Measurements from ENCODE around the gene ALKBH5. TPM values are rescaled to one million over a fixed set of nuclear protein-coding genes. Genes with fewer than 3 reads are reported as not detected.

The ALKBH5 gene
- total and polyA plus RNA-seq, 2 of the 8 experiments (the other 6 are each of a cell fraction or from before 2014, with no cell fraction given) = 63.7 to 86.4 TPM

DNA sequence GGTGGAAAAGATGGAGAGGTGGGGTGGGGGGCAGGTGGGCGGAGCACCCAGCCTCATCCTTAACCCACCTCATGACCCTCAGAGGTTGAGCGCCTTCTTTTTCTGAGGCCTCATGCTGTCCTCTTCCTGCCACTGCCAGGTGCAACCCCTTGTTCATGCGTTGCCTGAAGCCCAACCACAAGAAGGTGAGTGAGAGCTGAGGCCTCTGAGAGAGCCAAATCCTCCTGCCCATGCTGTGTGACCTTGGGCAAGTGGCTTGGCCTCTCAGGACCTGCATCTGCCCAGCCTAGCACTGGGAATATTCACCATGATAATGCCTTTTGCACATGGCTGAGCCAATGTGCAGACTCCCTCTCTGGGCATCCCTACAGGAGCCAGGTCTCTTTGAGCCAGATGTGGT, 43.0 kb upstream of the ALKBH5 start:
- no peak overlapping the region for H3K9ac ChIP-seq (replicated peaks in 1 of 4; ENCODE audit: extremely low read depth in 1 of 4, low read depth in 3 of 4, low read length in 3 of 4)
- no peaks in the 10 kb centered on the region for H3K36me3 ChIP-seq (ENCODE audit: control insufficient read depth in 2 of 4, insufficient read depth in 4 of 4, low read length in 3 of 4)
- H4K5ac ChIP-seq (ENCODE audit: insufficient read length, low read depth, low read length) = no peak overlapping the region
- no peaks in the 10 kb centered on the region; a peak in 2 of 7 replicates for H3K27me3 ChIP-seq (replicated peaks in 1 of 4; ENCODE audit: control insufficient read depth in 3 of 4, extremely low read depth in 1 of 4, insufficient read depth in 3 of 4, low read length in 3 of 4)
- H4K91ac ChIP-seq (replicated peaks; ENCODE audit: insufficient read length, low read length) = no peak overlapping the region
- no peak overlapping the region for H3K18ac ChIP-seq (ENCODE audit: extremely low read depth, low read length)
- H2BK120ac ChIP-seq (replicated peaks; ENCODE audit: low read depth, low read length) = no peak overlapping the region
- no peak overlapping the region for H2AK5ac ChIP-seq (ENCODE audit: low read depth, low read length)
- no peak for DNase-seq (ENCODE audit: low read depth in 1 of 2, low spot score in 2 of 2)
- H3K4me3 ChIP-seq (ENCODE audit: extremely low read depth in 1 of 4, insufficient read depth in 2 of 4, low read depth in 3 of 4, low read length in 4 of 4) = no peak overlapping the region
- H3K9me3 ChIP-seq (ENCODE audit: insufficient read depth in 2 of 2, low read depth in 1 of 2, low read length in 1 of 2) = no peaks in the 10 kb centered on the region
- no peak overlapping the region; the same call in 1 of the 2 replicates for H2BK15ac ChIP-seq (ENCODE audit: low read length)
- WGBS, 2 experiments (ENCODE audit: extremely low coverage in 1 of 2, insufficient coverage in 1 of 2, insufficient read length in 1 of 2, insufficient replicate concordance in 2 of 2, low coverage in 1 of 2, low lambda C conversion rate in 2 of 2, missing lambda C conversion rate in 1 of 2) = 94% methylated on average over 3 of the region's 3 CpGs; no CpG with 5 or more reads in 1 of the 2 experiments
- ChIA-PET POLR2A (ENCODE audit: partially characterized antibody) (interaction anchor here (0.5 kb wide), 1 partner anchor 103 kb away, joined by 3 read pairs; no protein-coding TSS in a partner anchor), CTCF (ENCODE audit: partially characterized antibody) (interaction anchor here (0.8 to 10.9 kb wide), 25 partner anchors 10 to 213 kb away, joined by 3 to 141 read pairs (median 7); partner anchors contain the start of gene ALKBH5)
- no peak overlapping the region for H3K56ac ChIP-seq (replicated peaks; ENCODE audit: insufficient read length, low read depth, low read length)
- H3K4ac ChIP-seq (replicated peaks; ENCODE audit: insufficient read length, low read depth, low read length) = no peak overlapping the region
- no peak overlapping the region for H2BK12ac ChIP-seq (ENCODE audit: low read depth, low read length)
- H3K23ac ChIP-seq (ENCODE audit: insufficient read length) = no peak overlapping the region
- H3K79me1 ChIP-seq (ENCODE audit: low read depth, low read length) = no peaks in the 10 kb centered on the region
- FAIRE-seq = no peak
- H3K14ac ChIP-seq (ENCODE audit: insufficient read length) = no peak overlapping the region
- no peak overlapping the region for H2BK5ac ChIP-seq (ENCODE audit: low read depth, low read length)
- no peak overlapping the region for H3K27ac ChIP-seq (ENCODE audit: low read depth, low read length)
- H2BK20ac ChIP-seq (ENCODE audit: low read length) = no peak overlapping the region
- no peak overlapping the region for H2AFZ ChIP-seq (ENCODE audit: low read length)
- peaks cover 0 to 2% of the 10 kb centered on the region in 2 experiments for H4K20me1 ChIP-seq (replicated peaks in 1 of 2; ENCODE audit: control insufficient read depth in 1 of 2, insufficient read depth in 2 of 2, low read length in 2 of 2)
- H3K79me2 ChIP-seq (ENCODE audit: control insufficient read depth in 1 of 2, insufficient read depth in 2 of 2, low read length in 2 of 2) = no peaks in the 10 kb centered on the region
- no peaks in the 10 kb centered on the region for H3K23me2 ChIP-seq (ENCODE audit: low read depth, low read length)
- H3K4me2 ChIP-seq (ENCODE audit: insufficient read depth in 1 of 2, low read depth in 2 of 2, low read length in 2 of 2) = no peak overlapping the region
- peaks cover 0 to 16% (median 6%) of the 10 kb centered on the region in 4 experiments; a peak in 5 of 7 replicates for H3K4me1 ChIP-seq (replicated peaks in 1 of 4; ENCODE audit: control insufficient read depth in 3 of 4, insufficient read depth in 4 of 4, low read length in 3 of 4)
- H4K8ac ChIP-seq (ENCODE audit: extremely low read depth, insufficient read depth, low read length) = no peak overlapping the region
- TF ChIP-seq SRF (IDR thresholded peaks at IDR 0.05; ENCODE audit: low read depth, low read length) (no peak), POLR2AphosphoS5 (IDR thresholded peaks at IDR 0.05; ENCODE audit: low read depth, low read length) (no peak), SP2 (IDR thresholded peaks at IDR 0.05; ENCODE audit: low read length) (no peak), ZNF274 (IDR thresholded peaks at IDR 0.05; ENCODE audit: borderline replicate concordance, extremely low read depth, low read length) (no peak), EP300 (IDR thresholded peaks at IDR 0.05; ENCODE audit: borderline replicate concordance in 1 of 2, low read depth in 2 of 2, low read length in 2 of 2) (no peak), CREB1 (IDR thresholded peaks at IDR 0.05) (no peak), GTF2F1 (IDR thresholded peaks at IDR 0.05; ENCODE audit: borderline replicate concordance, low read depth, low read length) (no peak), CEBPB (IDR thresholded peaks at IDR 0.05; ENCODE audit: low read depth, low read length) (no peak), CHD1 (IDR thresholded peaks at IDR 0.05; ENCODE audit: low read depth, low read length) (no peak), MAFK (IDR thresholded peaks at IDR 0.05; ENCODE audit: low read depth, low read length) (no peak), TAF7 (optimal IDR thresholded peaks at IDR 0.05; ENCODE audit: borderline replicate concordance, low read depth, low read length) (no peak), TCF12 (IDR thresholded peaks at IDR 0.05; ENCODE audit: low read depth, low read length) (no peak), CBX8 (IDR thresholded peaks at IDR 0.05; ENCODE audit: borderline replicate concordance, low read depth, low read length) (no peak), RXRA (IDR thresholded peaks at IDR 0.05; ENCODE audit: insufficient read depth, low read depth, low read length) (no peak)
- TF ChIP-seq, protein P1, sequence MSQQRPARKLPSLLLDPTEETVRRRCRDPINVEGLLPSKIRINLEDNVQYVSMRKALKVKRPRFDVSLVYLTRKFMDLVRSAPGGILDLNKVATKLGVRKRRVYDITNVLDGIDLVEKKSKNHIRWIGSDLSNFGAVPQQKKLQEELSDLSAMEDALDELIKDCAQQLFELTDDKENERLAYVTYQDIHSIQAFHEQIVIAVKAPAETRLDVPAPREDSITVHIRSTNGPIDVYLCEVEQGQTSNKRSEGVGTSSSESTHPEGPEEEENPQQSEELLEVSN (IDR thresholded peaks at IDR 0.05) = no peak
